ENCODE results near the gene MXRA8.

MXRA8 gene

DNA sequence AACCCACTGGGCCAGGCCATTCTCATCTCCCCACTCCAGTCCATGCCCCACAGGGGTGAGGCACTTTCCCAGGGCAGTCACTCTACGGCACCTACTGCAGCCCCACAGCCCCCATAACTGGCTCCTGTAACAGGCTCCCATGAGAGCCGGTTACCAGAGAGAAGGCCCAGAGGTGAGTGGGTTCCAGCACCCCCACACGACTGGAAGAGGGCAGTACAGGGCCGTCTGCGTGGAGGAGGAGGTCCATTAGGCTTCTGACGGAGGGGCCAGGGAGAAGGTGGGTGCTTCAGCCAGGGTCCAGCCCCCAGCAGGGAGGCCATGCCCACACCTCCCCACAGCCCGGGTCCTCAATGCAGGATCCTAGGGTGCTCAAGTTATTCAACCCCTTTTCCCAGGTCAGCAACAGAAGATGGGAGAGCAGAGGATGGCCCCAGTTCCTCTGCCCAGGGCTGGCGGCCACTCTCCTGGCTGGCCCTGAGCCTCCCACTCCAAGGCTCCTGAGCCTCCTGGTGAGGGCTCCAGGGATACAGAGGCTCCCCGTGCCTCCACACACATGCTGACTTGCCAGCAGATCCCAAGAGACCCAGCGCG, 52.2 kb downstream of the MXRA8 start:
- peak; percentile 34 for DNase-seq

DNA sequence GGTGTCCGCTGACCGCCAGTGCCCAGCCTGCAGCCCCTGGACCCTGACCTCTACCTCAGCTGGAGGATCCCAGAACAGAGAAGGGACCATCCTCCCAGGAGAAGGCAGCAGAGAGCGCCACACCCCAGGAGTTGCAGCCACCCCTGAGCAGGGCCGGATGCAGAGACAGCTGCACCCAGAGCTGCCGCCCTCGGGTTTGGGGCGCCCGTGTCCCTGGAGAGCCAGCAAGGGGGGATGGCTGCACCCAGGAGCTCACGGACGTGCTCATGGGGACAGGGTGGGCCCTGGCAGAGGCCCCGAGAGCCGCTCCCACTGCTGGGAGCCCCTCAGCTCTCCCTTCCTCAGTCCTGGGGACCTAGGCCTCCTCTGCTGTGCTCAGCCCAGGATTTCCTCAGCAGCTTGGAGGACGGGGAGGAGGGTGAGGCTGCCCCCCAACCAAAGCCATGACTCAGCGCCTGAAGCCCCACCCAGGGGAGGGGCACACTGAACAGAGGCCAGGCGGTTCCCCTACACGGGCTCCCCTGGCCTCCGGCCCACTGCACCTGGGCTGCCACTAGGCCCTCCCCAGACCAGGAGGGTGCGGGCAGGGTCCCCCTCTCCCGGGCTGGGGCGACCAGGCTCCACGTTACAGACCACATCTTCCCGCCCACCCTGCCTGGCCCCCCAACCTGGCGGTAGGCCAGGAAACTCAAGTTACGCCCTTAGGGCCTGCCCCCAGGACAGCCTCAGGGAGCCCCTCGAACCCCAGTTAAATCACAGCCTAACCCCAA, 52.9 kb downstream of the MXRA8 start:
- peak; percentile 53 for DNase-seq

DNA sequence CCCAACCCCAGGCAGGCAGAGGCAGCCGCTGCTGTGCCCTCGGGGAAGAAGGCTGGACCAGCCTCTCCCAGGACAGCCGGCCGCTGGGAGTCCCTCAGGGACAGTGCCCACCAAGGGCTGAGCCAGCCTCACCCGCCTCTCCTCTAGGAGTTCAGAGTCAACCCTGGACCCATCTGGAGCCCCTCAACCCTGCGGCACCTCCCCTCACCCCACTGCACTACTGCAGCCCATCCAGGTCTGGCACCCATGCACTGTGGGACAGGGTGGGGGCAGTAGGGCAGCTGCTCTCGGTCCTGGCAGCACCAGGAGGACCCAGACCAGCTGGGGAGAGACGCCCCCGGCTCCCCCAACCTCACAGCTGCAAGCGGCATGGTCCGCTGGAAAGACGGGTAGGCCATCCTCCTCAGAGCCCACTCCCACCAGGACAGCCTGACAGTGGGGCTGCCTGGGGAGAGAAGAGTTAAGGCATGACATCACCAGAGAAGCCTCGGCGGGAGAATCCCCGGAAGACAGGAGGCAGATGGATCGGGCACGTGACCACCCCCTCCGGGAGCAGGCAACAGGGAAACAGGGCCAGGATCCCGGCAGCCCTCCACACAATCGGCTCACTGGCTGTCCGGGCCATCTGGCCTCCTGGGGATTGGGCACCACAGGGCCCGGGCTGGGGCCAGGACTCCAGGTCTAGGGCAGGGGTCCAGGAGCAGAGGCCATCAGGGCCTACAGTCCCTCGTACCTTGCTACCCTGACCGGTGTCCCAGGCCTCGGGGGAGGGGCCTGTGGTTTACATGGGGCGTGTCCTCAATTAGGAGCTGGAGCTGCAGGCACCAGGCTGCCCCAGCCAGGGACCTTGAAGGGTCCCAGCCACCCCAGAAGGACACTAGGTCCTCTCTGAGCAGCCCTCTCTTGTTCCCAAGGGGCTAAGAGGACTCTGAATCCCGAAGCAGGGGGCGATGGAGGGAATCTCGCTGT, 53.7 kb downstream of the MXRA8 start:
- peak; percentile 84 for DNase-seq

DNA sequence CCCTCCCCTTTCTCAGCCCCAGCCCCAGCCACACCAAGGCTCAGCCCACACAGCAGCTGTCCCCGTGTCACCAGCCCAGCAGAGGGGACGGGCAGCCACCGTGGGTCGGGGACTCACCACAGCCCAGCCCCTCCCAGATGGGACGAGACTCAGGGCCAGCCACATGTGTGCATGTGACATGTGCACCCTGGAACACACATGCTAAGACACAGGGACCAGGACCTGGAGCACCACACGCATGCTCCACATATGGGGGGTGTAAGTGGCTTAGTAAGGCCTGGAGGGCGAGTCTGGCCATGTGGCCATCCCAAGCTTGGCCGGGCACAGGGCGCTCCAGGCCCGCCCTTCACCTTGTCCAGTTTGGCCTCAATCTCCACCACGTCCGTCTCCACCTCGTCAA, 54.6 kb downstream of the MXRA8 start:
- DNase-seq: no peak

DNA sequence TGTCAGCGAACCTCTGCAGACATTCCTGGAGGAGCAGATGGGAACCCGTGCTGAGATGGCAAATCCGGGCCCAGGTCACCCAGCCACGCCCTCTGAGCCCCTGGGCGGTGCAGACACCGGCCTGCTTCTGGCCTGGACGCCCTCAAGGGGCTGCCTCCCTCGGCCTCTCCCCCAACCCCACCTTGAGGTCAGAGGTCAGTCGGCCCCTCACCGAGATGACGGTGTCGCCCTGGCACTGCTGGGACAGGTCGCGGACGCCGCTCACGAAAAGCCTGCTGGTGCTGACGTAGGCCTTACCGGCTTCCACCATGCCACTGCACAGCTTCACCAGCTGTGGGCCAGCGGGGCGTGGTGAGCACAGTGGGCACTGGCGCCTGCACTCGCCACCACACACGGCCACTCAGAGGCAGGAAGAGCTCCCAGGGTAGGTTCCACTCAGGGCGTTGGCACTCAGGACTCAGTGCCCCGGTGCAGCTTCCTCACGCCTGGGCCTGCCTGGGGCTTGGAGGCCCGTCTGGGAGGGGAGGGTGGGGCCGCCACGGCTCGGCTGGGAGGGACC, 55.3 kb downstream of the MXRA8 start:
- no peak for DNase-seq
